GM18867 (cell line): Measurements from ENCODE around the gene ZC3H10.
A peak's percentile ranks its signal among the peaks of the same experiment; 100 is the strongest.

Experiments used
- ATAC-seq: cut with Tn5 transposase; IDR thresholded peaks from one replicate; pipeline ENCODE4 v1.9.1; 2021; ENCODE audit warnings: mild to moderate bottlenecking, moderate library complexity; ENCODE audit not compliant: unreplicated experiment

The ZC3H10 gene

GRCh38 chr12:56127485-56127887 lies 9.4 kb downstream of the ZC3H10 start:
- ATAC-seq = no peak

GRCh38 chr12:56127888-56128669 lies 10.0 kb downstream of the ZC3H10 start, which contains the start of gene ESYT1:
Gene ESYT1, plus strand, starts transcription at chr12:56128267. Its CDS starts 53 bp downstream, at chr12:56128320.
- ATAC-seq = peak; percentile 89

- ATAC-seq = peak; percentile 1
Observed at GRCh38 chr12:56128670-56129205, 10.7 kb downstream of the ZC3H10 start.

- ATAC-seq = peak; percentile 30
Observed at GRCh38 chr12:56129206-56129941, 11.3 kb downstream of the ZC3H10 start.

- no peak for ATAC-seq
Observed at GRCh38 chr12:56129942-56130495, 12.0 kb downstream of the ZC3H10 start.

- no peak for ATAC-seq
Observed at GRCh38 chr12:56130876-56131275, 12.8 kb downstream of the ZC3H10 start.

GRCh38 chr12:56134897-56135296 lies 16.8 kb downstream of the ZC3H10 start:
- no peak for ATAC-seq

- no peak for ATAC-seq
Observed at GRCh38 chr12:56137853-56138571, 19.9 kb downstream of the ZC3H10 start.

- ATAC-seq = no peak
Observed at GRCh38 chr12:56141946-56142784, 24.1 kb downstream of the ZC3H10 start.

- ATAC-seq = no peak
Observed at GRCh38 chr12:56143217-56143616, 25.2 kb downstream of the ZC3H10 start.

GRCh38 chr12:56143870-56144269 lies 25.8 kb downstream of the ZC3H10 start:
- ATAC-seq = no peak

- ATAC-seq = no peak
Observed at GRCh38 chr12:56145217-56145616, 27.2 kb downstream of the ZC3H10 start.

- no peak for ATAC-seq
Observed at GRCh38 chr12:56146492-56147460, 28.7 kb downstream of the ZC3H10 start.

- no peak for ATAC-seq
Observed at GRCh38 chr12:56150563-56150962, 32.5 kb downstream of the ZC3H10 start.

GRCh38 chr12:56151672-56152131 lies 33.6 kb downstream of the ZC3H10 start:
- ATAC-seq = peak; percentile 65

GRCh38 chr12:56152132-56152755 lies 34.2 kb downstream of the ZC3H10 start, which contains the start of gene MYL6B:
Gene MYL6B, plus strand, starts transcription at chr12:56152587. Its CDS starts 1,332 bp downstream, at chr12:56153919.
- ATAC-seq = peak; percentile 90

GRCh38 chr12:56152756-56153677 lies 35.0 kb downstream of the ZC3H10 start:
- ATAC-seq = no peak
